WTC11 (cell line): Measurements from ENCODE around the gene CLEC7A. TPM values are rescaled to one million over a fixed set of nuclear protein-coding genes. Genes with fewer than 3 reads are reported as not detected.

Experiments used
- ATAC-seq: fragments of 200-7000 bp; cut with Tn5 transposase; 2 replicates; pipeline ENCODE4 v1.10.0; 2021; ENCODE audit warnings: mild to moderate bottlenecking, moderate library complexity
- CTCF ChIA-PET: fragments of 300-600 bp; sonication (Branson Sonifier 250); formaldehyde crosslinking; loops from one replicate; lab custom pipeline; 2021; ENCODE audit warnings: antibody characterized with exemption; lab: Charles Lee
- POLR2A ChIA-PET: fragments of 350-600 bp; sonication (Branson Sonifier 250); formaldehyde crosslinking; loops from one replicate; lab custom pipeline; 2021; ENCODE audit warnings: antibody characterized with exemption; lab: Charles Lee
- DNase-seq: peaks from one replicate; pipeline ENCODE4 v3.0.0; 2021; ENCODE audit warnings: low spot score
- H3K27ac Mint-ChIP-seq: 2 replicates; pipeline ENCODE4 v1.8.0; 2021; ENCODE audit warnings: mixed read lengths
- H3K27me3 Mint-ChIP-seq: 2 replicates; pipeline ENCODE4 v1.8.0; 2021; ENCODE audit warnings: low read depth, mild to moderate bottlenecking, moderate library complexity, mixed read lengths
- H3K36me3 Mint-ChIP-seq: 2 replicates; pipeline ENCODE4 v1.8.0; 2021; ENCODE audit warnings: mixed read lengths
- H3K4me1 Mint-ChIP-seq: 2 replicates; pipeline ENCODE4 v1.8.0; 2022; ENCODE audit warnings: mixed read lengths
- H3K4me3 Mint-ChIP-seq: 2 replicates; pipeline ENCODE4 v1.8.0; 2021; ENCODE audit warnings: mild to moderate bottlenecking, moderate library complexity, mixed read lengths
- H3K9me3 Mint-ChIP-seq: 2 replicates; pipeline ENCODE4 v1.8.0; 2021; ENCODE audit warnings: mixed read lengths
- ATF1 ChIP-seq: sonication (generic); formaldehyde crosslinking; IDR thresholded peaks from 2 replicates; pipeline ENCODE4 v1.8.1; 2023; ENCODE audit warnings: mild to moderate bottlenecking, moderate library complexity, missing genetic modification reagents
- ATF6 ChIP-seq: sonication (generic); formaldehyde crosslinking; IDR thresholded peaks from 2 replicates; pipeline ENCODE4 v1.8.1; 2023; ENCODE audit warnings: mild to moderate bottlenecking, missing genetic modification reagents
- CREB1 ChIP-seq: sonication (generic); formaldehyde crosslinking; IDR thresholded peaks from 2 replicates; pipeline ENCODE4 v1.8.0; 2023; ENCODE audit warnings: mild to moderate bottlenecking, missing genetic modification reagents
- E2F4 ChIP-seq: sonication (generic); formaldehyde crosslinking; IDR thresholded peaks from 2 replicates; pipeline ENCODE4 v1.8.1; 2022; ENCODE audit warnings: low read depth, mild to moderate bottlenecking, moderate library complexity, missing genetic modification reagents, borderline replicate concordance
- JAZF1 ChIP-seq: fragments of 250-450 bp; sonication (Bioruptor Pico); IDR thresholded peaks from 2 replicates; pipeline ENCODE4 v1.9.0; 2021; ENCODE audit warnings: moderate library complexity, mild to moderate bottlenecking, inconsistent platforms
- OVOL2 ChIP-seq: fragments of 250-450 bp; sonication (Bioruptor Pico); IDR thresholded peaks from 2 replicates; pipeline ENCODE4 v1.9.0; 2021; ENCODE audit warnings: mild to moderate bottlenecking, borderline replicate concordance
- PRDM15 ChIP-seq: sonication (generic); formaldehyde crosslinking; IDR thresholded peaks from 2 replicates; pipeline ENCODE4 v1.8.0; 2022; ENCODE audit warnings: missing genetic modification reagents
- PRRX2 ChIP-seq: fragments of 250-450 bp; sonication (Bioruptor Pico); IDR thresholded peaks from 2 replicates; pipeline ENCODE4 v1.8.0; 2021; ENCODE audit warnings: mild to moderate bottlenecking
- RORB ChIP-seq: fragments of 250-450 bp; sonication (Bioruptor Pico); IDR thresholded peaks from 2 replicates; pipeline ENCODE4 v1.9.0; 2021; ENCODE audit warnings: mild to moderate bottlenecking
- SMAD4 ChIP-seq: sonication (generic); formaldehyde crosslinking; IDR thresholded peaks from 2 replicates; pipeline ENCODE4 v1.8.0; 2022; ENCODE audit warnings: mild to moderate bottlenecking, missing genetic modification reagents
- USF2 ChIP-seq: sonication (generic); formaldehyde crosslinking; IDR thresholded peaks from 2 replicates; pipeline ENCODE4 v1.8.1; 2023; ENCODE audit warnings: mild to moderate bottlenecking, missing genetic modification reagents, moderate library complexity
- ZNF121 ChIP-seq: sonication (generic); formaldehyde crosslinking; IDR thresholded peaks from 2 replicates; pipeline ENCODE4 v1.8.0; 2023; ENCODE audit warnings: missing genetic modification reagents
- ZNF219 ChIP-seq: sonication (generic); formaldehyde crosslinking; IDR thresholded peaks from 2 replicates; pipeline ENCODE4 v1.8.0; 2023; ENCODE audit warnings: missing genetic modification reagents, mild to moderate bottlenecking, borderline replicate concordance
- total RNA-seq: library from RNA; stranded (reverse); gene quantifications from 3 replicates; pipeline ENCODE4 v1.2.3, GENCODE V29; 2021
- TF ChIP-seq, protein P1 (sequence below): sonication (generic); formaldehyde crosslinking; IDR thresholded peaks from 2 replicates; pipeline ENCODE4 v1.8.1; 2023; ENCODE audit warnings: mild to moderate bottlenecking, missing genetic modification reagents, moderate library complexity

Gene CLEC7A
- total RNA-seq, 1 experiment from 2014 or later = 0.48 TPM

DNA sequence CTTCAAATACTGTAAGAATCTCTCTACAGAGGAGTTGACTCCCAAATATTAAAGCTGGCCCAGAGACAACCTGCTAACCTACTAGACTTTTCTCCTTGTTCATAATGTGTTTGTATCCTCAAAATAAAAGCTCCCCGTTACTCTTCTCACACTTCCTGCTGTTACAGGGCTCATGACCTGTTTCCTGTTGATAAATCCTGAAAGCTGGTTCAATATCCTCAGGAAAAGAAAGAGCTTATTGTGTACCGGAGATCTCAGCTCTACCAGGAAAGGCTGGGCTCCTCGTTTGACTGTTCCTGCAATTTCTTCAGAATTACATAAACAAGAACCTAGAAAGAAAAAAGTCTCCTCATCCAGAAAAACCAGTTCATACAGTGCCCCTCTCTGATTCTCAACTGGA, 62.1 kb downstream of the CLEC7A start:
- H3K4me3 Mint-ChIP-seq = no peak overlapping the region
- ATAC-seq = no peak
- CTCF ChIA-PET = interaction anchor here (0.6 to 1.9 kb wide), 2 partner anchors 58 to 1524 kb away, joined by 3 to 5 read pairs; partner anchors contain the start of gene CLEC12B

More for the DNA sequence above, 62.1 kb downstream of the CLEC7A start:
- DNase-seq = no peak
- POLR2A ChIA-PET = no interaction called here
- Mint-ChIP-seq H3K9me3 (no peaks in the 10 kb centered on the region), H3K27me3 (no peaks in the 10 kb centered on the region), H3K4me1 (peaks cover 17% of the 10 kb centered on the region), H3K36me3 (no peaks in the 10 kb centered on the region), H3K27ac (no peak overlapping the region)
- TF ChIP-seq E2F4 (CRISPR knock-in tag) (no peak), JAZF1 (CRISPR knock-in tag) (no peak), RORB (CRISPR knock-in tag) (no peak), ZNF219 (CRISPR knock-in tag) (no peak), OVOL2 (CRISPR knock-in tag) (no peak), ZNF121 (CRISPR knock-in tag) (no peak), CREB1 (CRISPR knock-in tag) (no peak), PRDM15 (CRISPR knock-in tag) (no peak), SMAD4 (CRISPR knock-in tag) (no peak), ATF1 (no peak), USF2 (CRISPR knock-in tag) (no peak), ATF6 (no peak), PRRX2 (CRISPR knock-in tag) (no peak)
- TF ChIP-seq, protein P1, sequence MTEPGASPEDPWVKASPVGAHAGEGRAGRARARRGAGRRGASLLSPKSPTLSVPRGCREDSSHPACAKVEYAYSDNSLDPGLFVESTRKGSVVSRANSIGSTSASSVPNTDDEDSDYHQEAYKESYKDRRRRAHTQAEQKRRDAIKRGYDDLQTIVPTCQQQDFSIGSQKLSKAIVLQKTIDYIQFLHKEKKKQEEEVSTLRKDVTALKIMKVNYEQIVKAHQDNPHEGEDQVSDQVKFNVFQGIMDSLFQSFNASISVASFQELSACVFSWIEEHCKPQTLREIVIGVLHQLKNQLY (CRISPR knock-in tag) = no peak
